HEK293 (cell line): ENCODE measurements around the gene BCL7C.
A peak's percentile ranks its signal among the peaks of the same experiment; 100 is the strongest.
"Not testable (repeated sequence)": the region's sequence is repeated elsewhere in the genome, so short reads cannot be mapped to it uniquely, and the experiment has no call there.

Experiments
- CTCF ChIA-PET: fragments of 350-600 bp; formaldehyde crosslinking; extraction: SDS; loops from one replicate; lab custom pipeline; 2021; ENCODE audit warnings: antibody characterized with exemption; lab: Yijun Ruan, JAX
- POLR2A ChIA-PET: fragments of 300-600 bp; formaldehyde crosslinking; extraction: SDS; loops from one replicate; lab custom pipeline; 2020; ENCODE audit warnings: antibody characterized with exemption, inconsistent platforms; lab: Yijun Ruan, JAX
- H3K27ac ChIP-seq: fragments of 200-500 bp; sonication (Bioruptor generic); 2 replicates; pipeline ENCODE4 v1.5.1; 2014; ENCODE audit warnings: low read depth, low read length, control low read depth, inconsistent platforms; ENCODE audit errors: extremely low read depth
- H3K36me3 ChIP-seq, 2 experiments: fragments of 200-500 bp in 1 of 2; sonication (Bioruptor generic) in 1 of 2; 1 replicate in 1 of 2; 2 replicates in 1 of 2; pipeline ENCODE4 v1.5.1; 2014 to 2017; ENCODE audit warnings: inconsistent platforms in 2 of 2, low read length in 2 of 2; ENCODE audit not compliant: control insufficient read depth in 2 of 2, insufficient read depth in 1 of 2
- H3K4me1 ChIP-seq: fragments of 200-500 bp; sonication (Bioruptor generic); 2 replicates; pipeline ENCODE4 v1.5.1; 2014; ENCODE audit warnings: mild to moderate bottlenecking, low read length, inconsistent platforms; ENCODE audit not compliant: control insufficient read depth, insufficient read depth
- H3K4me3 ChIP-seq: 2 replicates; pipeline ENCODE4 v1.5.1; 2011; ENCODE audit warnings: low read depth, mild to moderate bottlenecking, control low read depth, low read length, moderate library complexity
- H3K9me3 ChIP-seq: fragments of 200-500 bp; sonication (Bioruptor generic); 2 replicates; pipeline ENCODE4 v1.5.1; 2014; ENCODE audit warnings: low read depth, low read length, inconsistent platforms; ENCODE audit not compliant: control insufficient read depth, insufficient read depth
- CTCF ChIP-seq: fragments of 450-650 bp; formaldehyde crosslinking; IDR thresholded peaks from 2 replicates; pipeline ENCODE4 v1.5.1; 2016; ENCODE audit warnings: missing biosample characterization, missing genetic modification characterization
- FEZF1 ChIP-seq: fragments of 450-650 bp; formaldehyde crosslinking; IDR thresholded peaks from 2 replicates; pipeline ENCODE4 v1.5.1; 2016; ENCODE audit warnings: missing biosample characterization, missing genetic modification characterization
- YY2 ChIP-seq: fragments of 450-650 bp; formaldehyde crosslinking; IDR thresholded peaks from 2 replicates; pipeline ENCODE4 v1.5.1; 2016; ENCODE audit warnings: missing biosample characterization, missing genetic modification characterization
- ZBTB20 ChIP-seq: fragments of 450-650 bp; formaldehyde crosslinking; IDR thresholded peaks from 2 replicates; pipeline ENCODE4 v1.5.1; 2016; ENCODE audit warnings: missing biosample characterization, missing genetic modification characterization
- ZBTB48 ChIP-seq: fragments of 450-650 bp; formaldehyde crosslinking; IDR thresholded peaks from 2 replicates; pipeline ENCODE4 v1.5.1; 2016; ENCODE audit warnings: missing biosample characterization, missing genetic modification characterization
- ZIC2 ChIP-seq: fragments of 450-650 bp; formaldehyde crosslinking; IDR thresholded peaks from 2 replicates; pipeline ENCODE4 v1.5.1; 2016; ENCODE audit warnings: missing biosample characterization, missing genetic modification characterization
- ZNF19 ChIP-seq: fragments of 450-650 bp; formaldehyde crosslinking; IDR thresholded peaks from 2 replicates; pipeline ENCODE4; 2016; ENCODE audit warnings: missing biosample characterization, missing genetic modification characterization, low read depth
- ZNF24 ChIP-seq: fragments of 450-650 bp; formaldehyde crosslinking; IDR thresholded peaks from 2 replicates; pipeline ENCODE4 v1.5.1; 2016; ENCODE audit warnings: missing biosample characterization, missing genetic modification characterization
- ZNF529 ChIP-seq: fragments of 450-650 bp; formaldehyde crosslinking; IDR thresholded peaks from 2 replicates; pipeline ENCODE4 v1.5.1; 2017; ENCODE audit warnings: missing genetic modification characterization, missing biosample characterization; ENCODE audit not compliant: insufficient replicate concordance
- ZNF600 ChIP-seq: fragments of 450-650 bp; formaldehyde crosslinking; IDR thresholded peaks from 2 replicates; pipeline ENCODE4 v1.5.1; 2016; ENCODE audit warnings: missing biosample characterization, missing genetic modification characterization
- ZNF639 ChIP-seq: fragments of 450-650 bp; formaldehyde crosslinking; IDR thresholded peaks from 2 replicates; pipeline ENCODE4 v1.5.1; 2016; ENCODE audit warnings: missing biosample characterization, missing genetic modification characterization
- ZNF843 ChIP-seq: fragments of 450-650 bp; formaldehyde crosslinking; IDR thresholded peaks from 2 replicates; pipeline ENCODE4 v1.5.1; 2016; ENCODE audit warnings: missing biosample characterization, missing genetic modification characterization
- TF ChIP-seq, protein P1 (sequence below): fragments of 450-650 bp; formaldehyde crosslinking; IDR thresholded peaks from 2 replicates; pipeline ENCODE4 v1.5.1; 2016; ENCODE audit warnings: missing biosample characterization, missing genetic modification characterization
- TF ChIP-seq, protein P2 (sequence below): fragments of 450-650 bp; formaldehyde crosslinking; IDR thresholded peaks from 2 replicates; pipeline ENCODE4 v1.5.1; 2016; ENCODE audit warnings: missing biosample characterization, missing genetic modification characterization, borderline replicate concordance

The BCL7C gene

GRCh38 chr16:30941600-30942425 is 47.9 kb upstream of the BCL7C start (continued):
- TF ChIP-seq, protein P1, sequence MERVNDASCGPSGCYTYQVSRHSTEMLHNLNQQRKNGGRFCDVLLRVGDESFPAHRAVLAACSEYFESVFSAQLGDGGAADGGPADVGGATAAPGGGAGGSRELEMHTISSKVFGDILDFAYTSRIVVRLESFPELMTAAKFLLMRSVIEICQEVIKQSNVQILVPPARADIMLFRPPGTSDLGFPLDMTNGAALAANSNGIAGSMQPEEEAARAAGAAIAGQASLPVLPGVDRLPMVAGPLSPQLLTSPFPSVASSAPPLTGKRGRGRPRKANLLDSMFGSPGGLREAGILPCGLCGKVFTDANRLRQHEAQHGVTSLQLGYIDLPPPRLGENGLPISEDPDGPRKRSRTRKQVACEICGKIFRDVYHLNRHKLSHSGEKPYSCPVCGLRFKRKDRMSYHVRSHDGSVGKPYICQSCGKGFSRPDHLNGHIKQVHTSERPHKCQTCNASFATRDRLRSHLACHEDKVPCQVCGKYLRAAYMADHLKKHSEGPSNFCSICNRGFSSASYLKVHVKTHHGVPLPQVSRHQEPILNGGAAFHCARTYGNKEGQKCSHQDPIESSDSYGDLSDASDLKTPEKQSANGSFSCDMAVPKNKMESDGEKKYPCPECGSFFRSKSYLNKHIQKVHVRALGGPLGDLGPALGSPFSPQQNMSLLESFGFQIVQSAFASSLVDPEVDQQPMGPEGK (tag by site-specific recombination), result peak; percentile 80
- no peak for TF ChIP-seq ZNF19 (tag by site-specific recombination)
- peak; percentile 36 for TF ChIP-seq ZIC2 (tag by site-specific recombination)

GRCh38 chr16:30939571-30939970 is 45.7 kb upstream of the BCL7C start:
- H3K36me3 ChIP-seq, result peaks cover 23 to 80% of the 10 kb centered on the region in 2 experiments; a peak in 2 of 3 replicates
- H3K4me3 ChIP-seq, H3K4me1 ChIP-seq, H3K27ac ChIP-seq, H3K9me3 ChIP-seq: not testable (repeated sequence)
- ChIA-PET CTCF (interaction anchor here (1.2 to 6.5 kb wide), 3 partner anchors 14 to 125 kb away, joined by 5 to 74 read pairs (median 58); no protein-coding TSS in a partner anchor), POLR2A (interaction anchor here (0.7 to 3.7 kb wide), 2 partner anchors 12 kb away, joined by 3 to 15 read pairs; no protein-coding TSS in a partner anchor)

DNA sequence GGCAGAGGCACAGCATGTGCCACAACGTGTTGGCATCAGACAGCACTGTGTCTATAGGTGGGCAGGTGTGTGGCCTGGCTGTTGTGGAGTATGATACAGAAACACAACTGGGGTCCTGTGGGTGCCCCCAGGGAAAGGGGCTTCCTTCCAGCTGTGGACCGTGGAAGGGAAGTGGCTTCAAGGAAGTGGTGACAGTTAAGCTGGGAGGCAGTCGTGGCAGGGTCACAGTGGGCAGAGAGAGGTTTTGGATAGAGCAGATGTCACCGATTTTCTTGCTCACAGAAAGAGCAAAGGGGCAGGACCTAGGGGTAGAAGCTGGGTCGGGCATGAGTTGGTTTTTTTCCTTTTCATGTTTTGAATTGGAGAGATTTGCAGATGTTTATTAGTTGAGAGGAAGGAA is 43.8 kb upstream of the BCL7C start:
- TF ChIP-seq ZNF600 (tag by site-specific recombination) (0 out of 2 replicates have a peak, but pooled peaks have one; percentile 28), ZBTB20 (tag by site-specific recombination) (no peak), ZNF843 (tag by site-specific recombination) (no peak)
- TF ChIP-seq, protein P2, sequence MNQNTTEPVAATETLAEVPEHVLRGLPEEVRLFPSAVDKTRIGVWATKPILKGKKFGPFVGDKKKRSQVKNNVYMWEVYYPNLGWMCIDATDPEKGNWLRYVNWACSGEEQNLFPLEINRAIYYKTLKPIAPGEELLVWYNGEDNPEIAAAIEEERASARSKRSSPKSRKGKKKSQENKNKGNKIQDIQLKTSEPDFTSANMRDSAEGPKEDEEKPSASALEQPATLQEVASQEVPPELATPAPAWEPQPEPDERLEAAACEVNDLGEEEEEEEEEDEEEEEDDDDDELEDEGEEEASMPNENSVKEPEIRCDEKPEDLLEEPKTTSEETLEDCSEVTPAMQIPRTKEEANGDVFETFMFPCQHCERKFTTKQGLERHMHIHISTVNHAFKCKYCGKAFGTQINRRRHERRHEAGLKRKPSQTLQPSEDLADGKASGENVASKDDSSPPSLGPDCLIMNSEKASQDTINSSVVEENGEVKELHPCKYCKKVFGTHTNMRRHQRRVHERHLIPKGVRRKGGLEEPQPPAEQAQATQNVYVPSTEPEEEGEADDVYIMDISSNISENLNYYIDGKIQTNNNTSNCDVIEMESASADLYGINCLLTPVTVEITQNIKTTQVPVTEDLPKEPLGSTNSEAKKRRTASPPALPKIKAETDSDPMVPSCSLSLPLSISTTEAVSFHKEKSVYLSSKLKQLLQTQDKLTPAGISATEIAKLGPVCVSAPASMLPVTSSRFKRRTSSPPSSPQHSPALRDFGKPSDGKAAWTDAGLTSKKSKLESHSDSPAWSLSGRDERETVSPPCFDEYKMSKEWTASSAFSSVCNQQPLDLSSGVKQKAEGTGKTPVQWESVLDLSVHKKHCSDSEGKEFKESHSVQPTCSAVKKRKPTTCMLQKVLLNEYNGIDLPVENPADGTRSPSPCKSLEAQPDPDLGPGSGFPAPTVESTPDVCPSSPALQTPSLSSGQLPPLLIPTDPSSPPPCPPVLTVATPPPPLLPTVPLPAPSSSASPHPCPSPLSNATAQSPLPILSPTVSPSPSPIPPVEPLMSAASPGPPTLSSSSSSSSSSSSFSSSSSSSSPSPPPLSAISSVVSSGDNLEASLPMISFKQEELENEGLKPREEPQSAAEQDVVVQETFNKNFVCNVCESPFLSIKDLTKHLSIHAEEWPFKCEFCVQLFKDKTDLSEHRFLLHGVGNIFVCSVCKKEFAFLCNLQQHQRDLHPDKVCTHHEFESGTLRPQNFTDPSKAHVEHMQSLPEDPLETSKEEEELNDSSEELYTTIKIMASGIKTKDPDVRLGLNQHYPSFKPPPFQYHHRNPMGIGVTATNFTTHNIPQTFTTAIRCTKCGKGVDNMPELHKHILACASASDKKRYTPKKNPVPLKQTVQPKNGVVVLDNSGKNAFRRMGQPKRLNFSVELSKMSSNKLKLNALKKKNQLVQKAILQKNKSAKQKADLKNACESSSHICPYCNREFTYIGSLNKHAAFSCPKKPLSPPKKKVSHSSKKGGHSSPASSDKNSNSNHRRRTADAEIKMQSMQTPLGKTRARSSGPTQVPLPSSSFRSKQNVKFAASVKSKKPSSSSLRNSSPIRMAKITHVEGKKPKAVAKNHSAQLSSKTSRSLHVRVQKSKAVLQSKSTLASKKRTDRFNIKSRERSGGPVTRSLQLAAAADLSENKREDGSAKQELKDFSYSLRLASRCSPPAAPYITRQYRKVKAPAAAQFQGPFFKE (tag by site-specific recombination), result no peak
- ChIA-PET CTCF (interaction anchor here (0.7 to 0.8 kb wide), 2 partner anchors 14 to 19 kb away, joined by 3 read pairs; no protein-coding TSS in a partner anchor), POLR2A (interaction anchor here (1.1 kb wide), 1 partner anchor 166 kb away, joined by 3 read pairs; no protein-coding TSS in a partner anchor)
- Histone ChIP-seq H3K4me1 (no peaks in the 10 kb centered on the region), H3K36me3 (peaks cover 17 to 81% of the 10 kb centered on the region in 2 experiments; a peak in 2 of 3 replicates), H3K9me3 (no peaks in the 10 kb centered on the region), H3K4me3 (no peak overlapping the region), H3K27ac (no peak overlapping the region)

- Histone ChIP-seq H3K4me3 (no peak overlapping the region), H3K9me3 (no peaks in the 10 kb centered on the region), H3K27ac (no peak overlapping the region), H3K4me1 (no peaks in the 10 kb centered on the region), H3K36me3 (peaks cover 15 to 81% of the 10 kb centered on the region in 2 experiments; a peak in 2 of 3 replicates)
- CTCF ChIA-PET, result interaction anchor here (0.6 to 3.8 kb wide), 22 partner anchors 7 to 935 kb away, joined by 3 to 26 read pairs (median 4); partner anchors contain the start of gene HSD3B7
- POLR2A ChIA-PET, result interaction anchor here (0.6 to 1.1 kb wide), 2 partner anchors 26 to 89 kb away, joined by 3 read pairs; no protein-coding TSS in a partner anchor
- TF ChIP-seq YY2, result peak; percentile 72
- TF ChIP-seq ZNF529, result no peak
- peak; percentile 97 for TF ChIP-seq ZNF24 (tag by site-specific recombination)
- TF ChIP-seq ZNF639, result 0 out of 2 replicates have a peak, but pooled peaks have one; percentile 25
- TF ChIP-seq ZBTB48 (tag by site-specific recombination), result peak; percentile 87
- no peak for TF ChIP-seq FEZF1 (tag by site-specific recombination)
- peak; percentile 82 for TF ChIP-seq CTCF (tag by site-specific recombination)
Measured at GRCh38 chr16:30934827-30935557, 41.1 kb upstream of the BCL7C start.
